Colon (tissue), 2 donors: Measurements from ENCODE around the gene PATJ.
"Not testable (repeated sequence)": the region's sequence is repeated elsewhere in the genome, so short reads cannot be mapped to it uniquely, and the experiment has no call there.

Source experiments
- FAIRE-seq: peaks from 2 replicates; lab custom pipeline; 2012; peaks lifted over from hg19 to GRCh38; lab: Jason Lieb, UNC
- donor health status: control.
- donor health status: control.

PATJ gene

GRCh38 chr1:61741711-61742619 is at the start of gene PATJ:
TSS of gene PATJ (plus strand) at chr1:61742480. CDS start at chr1:61762893, 20,413 bp downstream.
- no peak for FAIRE-seq

DNA sequence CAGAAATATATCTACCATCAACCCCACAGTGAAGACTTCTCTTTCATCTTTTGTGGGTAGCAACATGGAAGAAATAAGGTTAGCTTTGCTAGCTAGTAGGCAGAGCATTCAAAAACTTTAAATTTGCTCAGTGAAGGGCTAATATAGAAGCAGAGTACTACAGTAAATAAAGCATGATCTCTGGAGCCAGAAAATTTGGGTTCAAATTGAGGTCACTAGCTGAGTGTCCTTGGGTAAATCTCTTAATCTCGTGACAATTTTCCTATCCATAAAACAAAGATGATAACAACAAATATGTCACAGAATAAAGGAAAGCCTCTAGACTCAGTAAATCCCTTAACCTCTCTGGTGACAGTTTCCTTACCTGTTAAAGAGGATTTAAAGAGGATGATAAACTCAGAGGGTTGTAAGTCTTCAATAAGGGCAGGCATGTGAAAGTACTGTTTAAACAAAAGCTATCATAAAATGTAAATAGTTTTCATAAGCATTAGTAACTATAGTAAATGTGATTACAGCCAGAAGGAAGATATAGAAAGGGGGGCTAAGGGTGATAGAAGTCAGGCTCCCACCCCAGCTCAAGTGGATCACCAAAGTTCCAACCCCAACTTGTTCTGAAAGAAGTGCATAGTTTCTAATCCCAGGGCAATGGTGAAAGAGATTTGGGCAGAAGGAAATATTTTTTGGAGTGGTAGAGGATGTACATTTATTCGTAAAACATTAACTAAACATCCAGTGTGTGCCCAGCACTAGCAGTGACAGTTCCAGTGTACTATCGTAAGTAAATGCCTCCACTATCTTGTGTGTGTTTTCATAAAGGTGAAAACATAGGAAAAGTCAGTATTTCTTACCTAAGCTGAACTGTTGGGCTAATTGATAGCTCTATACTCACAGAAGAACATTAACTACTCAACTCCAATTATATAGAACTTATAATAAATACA is 42.1 kb upstream of the PATJ start:
- peak; percentile 66 for FAIRE-seq

GRCh38 chr1:61708953-61709907 is 33.0 kb upstream of the PATJ start:
- FAIRE-seq: no peak

DNA sequence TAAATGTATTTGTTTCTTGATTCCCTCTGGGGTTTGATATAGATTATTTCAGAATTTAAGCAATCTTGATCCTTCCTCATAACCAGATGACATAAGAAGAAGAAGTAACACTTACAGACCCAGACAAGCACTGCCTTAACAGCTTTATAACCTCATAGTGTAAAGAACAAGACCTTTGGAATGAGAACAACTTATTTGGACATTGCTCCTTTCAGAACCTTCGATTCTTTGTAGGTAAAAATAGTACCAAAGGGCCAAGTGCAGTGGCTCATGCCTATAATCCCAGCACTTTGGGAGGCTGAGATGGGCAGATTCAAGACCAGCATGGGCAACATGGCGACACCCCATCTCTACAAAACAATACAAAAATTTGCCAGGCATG is 32.4 kb upstream of the PATJ start:
- no peak for FAIRE-seq

DNA sequence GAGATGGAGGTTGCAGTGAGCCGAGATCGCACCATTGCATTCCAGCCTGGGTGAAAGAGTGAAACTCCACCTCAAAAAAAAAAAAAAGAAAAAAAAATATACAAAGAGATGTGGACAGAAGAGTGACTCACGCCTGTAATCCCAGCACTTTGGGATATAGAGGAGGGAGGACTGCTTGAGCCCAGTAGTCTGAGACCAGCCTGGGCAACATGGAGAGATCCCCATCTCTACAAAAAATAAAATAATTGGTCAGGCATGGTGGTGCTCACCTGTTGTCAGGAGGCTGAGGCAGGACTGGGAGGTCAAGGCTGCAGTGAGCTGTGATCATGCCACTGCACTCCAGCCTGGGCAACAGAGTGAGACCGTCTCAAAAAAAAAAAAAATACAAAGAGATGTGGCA is 31.0 kb upstream of the PATJ start:
- FAIRE-seq: not testable (repeated sequence)

DNA sequence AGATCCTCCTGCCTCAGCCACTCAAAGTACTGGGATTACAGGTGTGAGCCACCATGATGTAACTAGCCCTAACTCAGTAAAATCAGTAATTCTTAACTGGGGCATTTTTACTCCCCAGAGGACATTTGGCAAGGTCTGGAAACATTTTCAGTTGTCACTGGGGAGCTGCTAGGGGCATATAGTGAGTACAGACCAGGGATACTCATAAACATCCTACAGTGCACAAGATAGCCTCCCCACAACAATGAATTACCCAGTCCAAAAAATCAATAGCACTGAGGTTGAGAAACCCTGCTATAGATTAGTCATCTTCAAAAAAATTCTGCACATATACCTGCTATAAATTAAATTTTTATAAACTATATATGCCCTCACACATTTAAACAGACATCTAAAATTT is 30.3 kb upstream of the PATJ start:
- no peak for FAIRE-seq

DNA sequence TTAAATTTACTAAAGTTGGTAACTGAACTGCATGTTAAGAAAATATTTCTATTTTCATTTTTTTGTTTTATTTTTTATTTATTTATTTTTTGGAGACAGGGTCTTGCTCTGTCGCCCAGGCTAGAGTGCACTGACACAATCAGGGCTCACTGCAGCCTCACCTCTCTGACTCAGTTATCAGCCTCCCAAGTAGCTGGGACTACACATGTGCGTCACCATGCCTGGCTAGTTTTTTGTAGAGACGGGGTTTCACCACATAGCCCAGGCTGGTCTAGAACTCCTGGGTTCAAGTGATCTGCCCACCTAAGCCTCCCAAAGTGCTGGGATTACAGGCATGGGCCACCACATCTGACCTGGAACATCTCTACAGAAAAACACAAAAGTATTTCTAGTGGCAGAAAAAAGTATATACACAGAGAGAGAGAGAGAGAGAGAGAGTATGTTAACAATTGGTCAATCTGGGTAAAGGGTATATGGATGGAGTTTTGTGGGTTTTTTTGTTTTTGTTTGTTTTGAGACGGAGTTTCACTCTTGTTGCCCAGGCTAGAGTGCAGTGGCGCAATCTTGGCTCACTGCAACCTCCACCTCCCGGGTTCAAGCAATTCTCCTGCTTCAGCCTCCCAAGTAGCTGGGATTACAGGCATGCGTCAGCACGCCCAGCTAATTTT is 23.1 kb upstream of the PATJ start:
- not testable (repeated sequence) for FAIRE-seq

GRCh38 chr1:61724506-61724812 is 17.8 kb upstream of the PATJ start:
- FAIRE-seq: no peak

GRCh38 chr1:61724813-61725694 is 17.2 kb upstream of the PATJ start, which contains the start of gene TM2D1:
TSS of gene TM2D1 (minus strand) at chr1:61725141. CDS start at chr1:61725120, 21 bp downstream.
- FAIRE-seq: no peak

- no peak for FAIRE-seq
Measured at GRCh38 chr1:61727544-61727943, 14.7 kb upstream of the PATJ start.

DNA sequence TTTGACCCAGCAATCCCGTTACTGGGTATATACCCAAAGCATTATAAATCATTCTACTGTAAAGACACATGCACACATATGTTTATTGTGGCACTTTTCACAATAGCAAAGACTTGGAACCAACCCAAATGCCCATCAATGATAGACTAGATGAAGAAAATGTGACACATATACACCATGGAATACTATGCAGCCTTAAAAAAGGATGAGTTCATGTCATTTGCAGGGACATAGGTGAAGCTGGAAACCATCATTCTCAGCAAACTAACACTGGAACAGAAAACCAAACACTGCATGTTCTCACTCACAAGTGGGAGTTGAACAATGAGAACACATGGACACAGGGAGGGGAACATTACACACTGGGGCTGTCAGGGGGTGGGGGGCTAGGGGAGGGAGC is 11.6 kb upstream of the PATJ start:
- FAIRE-seq: not testable (repeated sequence)

DNA sequence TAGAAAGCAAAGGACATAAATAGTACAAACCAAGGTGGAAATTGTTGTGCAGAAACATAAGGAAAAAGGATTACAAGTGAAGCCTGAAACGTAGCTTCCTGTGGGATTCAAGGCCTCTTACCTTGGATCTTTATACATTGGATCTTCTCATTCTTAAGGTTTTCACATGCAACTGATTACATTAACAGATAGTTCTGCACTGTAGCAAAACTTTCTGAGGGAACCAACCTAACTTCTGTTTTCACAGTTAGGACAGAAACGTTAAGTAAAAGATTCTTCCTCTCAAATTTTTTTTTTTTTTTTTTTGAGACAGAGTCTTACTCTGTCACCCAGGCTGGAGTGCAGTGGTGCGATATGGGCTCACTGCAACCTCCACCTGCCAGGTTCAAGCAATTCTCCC is 9.6 kb upstream of the PATJ start:
- no peak for FAIRE-seq

GRCh38 chr1:61740751-61741700 is 1.3 kb upstream of the PATJ start:
- no peak for FAIRE-seq

DNA sequence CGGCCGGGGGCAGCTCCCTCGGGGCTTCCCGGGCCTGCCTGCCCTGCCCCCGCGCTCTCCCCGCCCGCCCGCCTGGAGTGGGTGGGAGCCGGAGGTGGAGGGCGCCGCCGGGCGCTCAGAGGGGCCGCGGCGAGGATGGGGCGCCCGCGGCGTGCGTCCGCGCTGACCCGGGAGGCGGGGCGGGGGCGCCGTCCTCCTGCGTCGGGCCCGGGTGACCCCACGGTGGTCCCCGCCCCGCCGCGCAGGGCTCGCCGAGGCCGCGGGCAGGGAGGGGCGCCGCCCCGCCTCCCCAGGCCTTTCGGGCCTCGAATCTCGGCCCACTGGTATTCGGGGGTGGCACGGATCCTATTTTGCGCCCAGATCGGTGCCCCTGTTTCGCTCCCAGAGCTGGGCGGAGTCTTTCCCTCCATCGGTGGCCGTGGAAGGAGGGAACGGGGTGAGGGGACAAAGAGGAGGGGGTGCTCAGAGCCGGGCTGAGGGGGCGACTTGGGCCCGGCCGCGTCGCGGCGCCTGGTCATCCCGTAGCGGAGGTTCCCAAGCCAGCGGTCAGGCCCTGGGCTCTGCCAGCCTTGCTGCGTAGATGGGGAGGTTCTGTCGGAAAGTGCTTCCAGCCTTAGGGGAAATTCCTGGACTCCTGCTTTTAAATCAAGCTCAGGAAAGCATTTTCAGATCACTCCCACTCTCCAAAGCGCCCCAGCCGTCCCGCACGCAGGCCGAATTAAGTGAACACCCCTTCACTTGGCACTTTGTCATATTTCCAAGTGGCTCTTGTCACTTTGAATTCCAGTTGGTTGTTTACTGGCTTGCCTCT is 545 bp downstream of the PATJ start:
- FAIRE-seq: no peak

DNA sequence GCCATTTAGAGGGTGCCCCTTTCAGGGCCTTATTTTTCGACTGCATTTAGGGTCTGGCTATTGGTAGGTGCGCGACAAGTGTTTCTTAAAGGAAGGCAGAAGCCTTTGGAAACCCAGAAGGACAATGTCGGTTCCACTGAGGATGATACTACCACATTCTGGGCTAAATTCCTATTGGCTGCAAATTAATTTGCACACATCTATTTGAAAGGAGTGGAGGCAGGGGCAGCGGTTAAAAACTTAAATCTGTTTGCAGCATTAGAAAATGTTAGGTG is 1.1 kb downstream of the PATJ start:
- no peak for FAIRE-seq

DNA sequence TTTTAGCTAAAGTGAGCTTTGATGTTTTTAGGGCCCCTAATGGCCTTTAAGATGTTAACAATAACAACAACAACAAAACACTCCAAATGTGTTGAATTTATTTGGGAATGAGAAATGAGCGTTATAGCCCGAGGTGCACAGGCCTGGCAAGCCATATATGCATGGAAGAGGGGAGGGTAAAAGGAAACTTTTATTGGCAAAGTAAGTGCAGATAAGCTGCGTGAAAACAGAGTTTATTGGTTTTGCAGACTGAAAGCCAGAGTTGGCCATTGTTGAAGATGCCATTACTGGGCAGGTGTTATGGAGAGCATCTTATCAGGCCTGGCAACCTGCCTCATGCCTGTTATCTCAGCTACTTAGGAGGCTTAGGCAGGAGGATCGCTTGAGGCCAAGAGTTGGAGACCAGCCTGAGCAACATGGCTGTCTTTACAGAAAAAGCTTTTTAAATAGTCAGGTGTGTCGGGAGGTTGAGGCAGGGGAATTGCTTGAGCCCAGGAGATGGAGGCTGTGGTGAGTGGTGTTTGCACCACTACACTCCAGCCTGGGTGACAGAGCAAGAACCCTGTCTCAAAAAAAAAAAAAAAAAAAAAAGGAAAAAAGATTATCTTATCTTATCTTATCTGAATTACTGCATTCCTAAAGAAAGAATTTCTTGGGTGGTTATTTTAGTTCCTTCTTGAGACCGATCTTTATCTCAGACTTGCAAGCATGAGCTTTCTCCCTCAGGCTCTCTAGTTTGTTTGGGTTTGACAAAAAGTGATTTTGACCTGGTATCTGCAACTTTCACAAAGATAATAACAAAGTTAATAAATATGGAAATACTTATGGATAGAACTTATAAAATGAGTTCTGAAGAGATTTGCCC is 1.7 kb downstream of the PATJ start:
- no peak for FAIRE-seq

- FAIRE-seq: no peak
Measured at GRCh38 chr1:61746813-61747212, 4.5 kb downstream of the PATJ start.
